ENCODE data around the gene AKAIN1.

Gene AKAIN1, protein sequence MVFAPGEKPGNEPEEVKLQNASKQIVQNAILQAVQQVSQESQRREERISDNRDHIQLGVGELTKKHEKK

DNA sequence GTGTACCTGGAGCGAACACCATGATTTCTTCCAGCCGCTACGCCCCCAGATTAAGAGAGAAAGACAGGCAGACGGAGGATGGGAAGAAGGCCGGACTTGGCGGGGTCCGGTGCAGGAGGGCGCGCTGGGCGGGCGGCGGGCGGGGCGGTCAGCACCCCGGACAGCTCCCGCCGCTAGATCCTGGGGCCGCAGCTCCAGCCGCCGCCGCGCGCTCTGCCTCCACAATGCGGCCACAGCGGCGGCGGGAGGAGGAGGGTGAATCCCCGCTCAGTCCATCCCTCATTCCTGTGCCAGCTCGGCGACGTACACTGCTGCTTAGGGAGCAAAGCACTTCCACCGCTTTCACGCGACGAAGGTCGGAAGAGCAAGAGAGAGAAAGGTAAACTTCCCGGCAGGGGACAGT lies at the start of gene AKAIN1:
TSS of gene AKAIN1 (minus strand) at position 226 of the 403 bp plus-strand sequence. CDS start at position 22, 204 bp downstream.
- DNase-seq: no peak

DNA sequence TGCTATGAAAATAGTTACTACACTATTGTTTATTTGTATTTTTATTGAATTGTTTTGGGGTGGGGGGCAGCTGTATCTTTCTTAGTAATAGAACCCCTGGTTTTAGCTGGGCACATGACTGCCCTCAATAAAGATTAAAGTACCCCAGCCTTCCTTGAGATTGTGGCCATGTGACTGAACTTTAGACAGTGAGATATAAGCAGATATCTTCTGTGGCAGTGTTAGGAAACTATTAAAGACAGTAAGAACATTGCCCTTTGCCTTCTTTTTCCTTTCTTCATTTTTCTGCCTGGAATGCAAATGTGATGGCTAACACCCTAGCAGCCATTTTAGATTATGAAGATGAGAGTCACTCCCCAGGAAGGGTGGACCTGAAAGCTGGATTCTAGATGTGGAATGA lies 47.9 kb upstream of the AKAIN1 start:
- DNase-seq: no peak

DNA sequence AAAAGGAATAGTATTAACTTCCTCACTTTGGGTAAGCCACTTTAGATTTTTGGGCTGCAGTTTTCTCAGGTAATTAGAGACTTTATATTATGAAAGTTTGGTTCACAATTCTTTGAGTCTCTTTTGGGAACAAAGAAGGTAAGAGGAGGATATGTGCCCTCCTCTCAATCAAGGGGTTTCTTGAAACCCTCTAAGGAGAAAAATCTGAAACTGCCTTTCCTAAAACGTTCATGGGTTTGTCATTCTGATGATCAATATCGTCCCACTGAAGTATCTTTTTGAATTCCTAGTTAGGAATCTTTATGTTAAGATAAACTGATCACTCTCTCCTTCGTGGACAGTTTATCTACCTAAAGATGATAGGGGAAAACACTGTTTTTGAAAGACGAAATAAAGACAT lies 42.4 kb upstream of the AKAIN1 start:
- no peak for DNase-seq

DNA sequence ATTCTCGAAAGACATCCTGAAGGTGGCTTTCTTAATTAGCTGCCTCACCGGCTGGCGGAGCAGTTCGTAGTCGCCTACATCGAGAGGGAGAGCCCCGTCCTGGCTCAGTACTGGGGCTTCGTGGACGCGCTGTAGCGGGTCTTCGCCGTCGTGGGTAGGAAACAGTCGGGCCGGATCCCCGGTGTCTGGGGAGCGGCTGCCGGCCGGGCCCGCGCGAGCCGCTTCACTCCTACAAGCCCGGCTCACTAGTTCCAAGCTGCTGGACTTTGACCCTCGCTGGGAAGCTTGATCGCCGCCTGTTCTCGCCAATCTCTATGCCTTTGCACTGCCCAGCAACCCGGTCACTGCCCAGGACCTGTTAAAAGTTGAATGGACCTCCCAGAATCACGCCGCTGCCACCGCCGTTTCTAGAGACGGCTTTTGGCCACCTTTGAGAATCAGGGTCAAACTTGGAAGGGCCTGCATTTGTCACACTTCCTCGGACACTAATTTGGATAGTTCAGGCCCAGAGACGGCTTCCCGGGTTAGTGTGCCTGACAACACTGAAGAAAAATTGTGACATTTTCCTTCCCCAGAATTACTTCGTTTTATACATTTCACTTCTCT lies 41.4 kb upstream of the AKAIN1 start:
- DNase-seq: peak in 2 of 4 experiments; percentile 18 to 37

DNA sequence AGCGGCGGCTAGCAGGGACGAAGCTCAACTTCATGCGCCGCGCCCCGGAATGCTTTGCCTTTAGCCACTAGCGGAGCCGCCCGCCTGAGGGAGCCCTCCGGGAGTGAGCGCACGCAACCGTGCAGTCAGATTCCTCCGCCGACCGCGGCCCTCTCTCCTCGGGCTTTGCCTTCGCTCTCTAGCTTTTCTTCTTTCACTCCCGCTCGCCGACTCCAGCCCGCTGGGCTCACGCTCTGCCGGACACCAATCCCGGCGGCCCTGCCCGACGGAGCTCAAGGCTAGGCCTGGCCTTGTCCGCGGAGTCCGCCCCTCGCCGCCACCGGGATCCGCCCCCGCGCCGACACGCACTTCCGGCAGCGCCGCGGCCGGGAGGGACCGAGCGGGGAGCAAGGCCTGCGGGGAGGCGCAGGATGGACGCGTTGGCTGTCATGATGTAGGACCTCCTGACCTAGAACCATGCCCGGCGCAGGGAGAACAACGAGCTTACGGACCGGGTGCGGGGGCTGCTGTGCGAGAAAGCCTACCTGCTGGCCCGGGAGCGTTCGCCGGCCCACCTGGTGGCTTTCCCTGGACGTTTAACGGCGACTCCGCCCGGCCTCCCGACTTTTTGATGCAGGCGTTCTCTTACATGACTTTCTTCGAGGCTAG lies 40.8 kb upstream of the AKAIN1 start:
- DNase-seq: peak; percentile 78 to 83 (median 80)

DNA sequence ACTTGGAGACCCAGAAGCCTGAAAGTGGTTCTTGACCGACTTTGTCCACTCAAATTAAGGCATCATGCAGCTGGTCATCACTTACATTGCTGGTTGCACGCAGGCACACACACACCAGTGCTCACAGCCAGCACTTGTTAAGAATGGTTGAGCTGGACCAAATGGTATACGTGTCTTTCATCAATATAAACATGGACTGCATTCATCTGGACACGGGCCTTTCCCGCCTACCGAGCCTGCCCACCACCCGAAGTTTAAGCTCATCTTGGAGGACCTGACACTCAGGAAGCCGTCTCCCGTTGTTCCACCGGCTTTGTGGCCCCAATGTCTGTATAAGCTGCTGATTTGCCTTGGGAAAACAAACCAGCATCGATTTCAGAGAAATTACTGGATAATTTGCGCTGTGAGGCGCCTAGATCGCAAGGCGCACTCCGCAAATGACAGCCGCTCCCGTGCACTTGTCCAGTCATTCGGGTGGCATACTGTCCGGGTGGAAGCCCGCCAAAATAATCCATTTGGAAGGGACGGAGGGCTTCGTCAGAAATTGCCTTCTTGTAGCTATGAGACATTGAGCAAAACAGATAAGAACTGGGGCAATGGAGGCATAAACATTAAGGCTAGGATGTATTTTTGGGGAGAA lies 40.1 kb upstream of the AKAIN1 start:
- peak in 1 of 4 experiments; percentile 2 for DNase-seq

DNA sequence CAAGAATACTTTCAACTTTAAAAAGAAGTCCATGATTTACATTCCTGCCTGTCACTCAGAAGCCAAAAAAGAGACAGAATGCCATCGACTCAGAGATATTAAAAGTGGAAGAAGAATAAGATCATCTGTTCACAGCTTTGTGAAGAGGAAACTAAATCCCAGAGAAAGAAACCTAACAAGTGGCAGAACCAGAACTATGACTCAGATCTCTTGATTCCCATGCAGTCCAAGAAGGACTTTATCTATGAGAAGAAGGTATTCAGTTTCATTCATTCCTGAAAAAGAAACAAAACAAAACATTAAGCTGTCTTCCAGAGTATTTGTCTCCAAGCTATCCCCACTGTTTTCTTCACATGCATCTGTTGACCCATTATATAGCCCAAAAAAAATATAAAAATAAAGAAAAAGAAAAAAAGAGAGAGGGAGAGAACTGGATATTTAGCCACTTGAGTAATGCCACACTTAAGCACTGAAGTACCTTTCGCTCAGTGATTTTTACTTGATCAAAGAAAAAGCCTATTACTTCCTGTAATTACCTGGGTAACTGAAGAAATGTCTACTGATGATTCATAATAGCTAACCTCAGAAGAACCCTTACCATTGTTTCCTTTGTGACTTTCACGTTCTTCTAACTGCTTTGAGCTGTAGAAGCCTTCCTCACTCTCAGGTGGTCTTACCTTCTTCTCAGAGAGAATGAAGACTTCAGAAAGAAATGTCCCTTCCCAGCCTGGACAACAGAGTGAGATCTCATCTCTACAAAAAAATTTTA lies 17.7 kb upstream of the AKAIN1 start:
- DNase-seq: no peak

DNA sequence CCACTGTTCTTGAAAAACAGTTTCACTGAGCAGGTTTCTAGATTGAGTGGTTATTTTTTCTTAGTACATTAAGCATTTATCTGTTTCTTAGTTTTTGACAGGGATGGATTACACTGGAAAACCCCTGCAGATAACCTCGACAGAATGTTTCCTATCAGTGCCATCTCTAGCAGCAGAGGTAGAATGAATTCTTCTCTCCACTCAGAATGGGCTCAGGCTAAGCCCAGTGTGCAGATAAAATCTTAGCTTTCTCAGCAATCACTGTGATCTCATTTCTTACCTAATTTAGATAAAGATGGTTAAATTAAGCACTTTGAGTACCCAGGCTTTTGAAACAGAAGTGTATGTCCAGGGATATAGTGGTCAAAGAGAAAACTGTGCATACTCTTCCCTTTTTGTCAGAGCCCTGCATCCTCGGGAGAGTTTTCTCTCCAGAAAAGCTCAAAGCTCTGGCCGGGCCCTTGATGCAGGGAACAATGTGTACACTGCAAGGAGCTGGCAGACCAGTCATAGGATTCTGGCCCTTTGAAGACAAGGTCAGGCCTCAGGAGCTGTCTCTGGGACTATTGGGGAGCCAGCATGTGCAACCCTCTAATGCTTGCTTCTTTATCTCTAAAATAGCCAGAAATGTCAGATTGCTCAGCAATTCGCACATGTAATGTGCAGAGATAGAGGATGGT lies 10.6 kb upstream of the AKAIN1 start:
- DNase-seq: no peak

DNA sequence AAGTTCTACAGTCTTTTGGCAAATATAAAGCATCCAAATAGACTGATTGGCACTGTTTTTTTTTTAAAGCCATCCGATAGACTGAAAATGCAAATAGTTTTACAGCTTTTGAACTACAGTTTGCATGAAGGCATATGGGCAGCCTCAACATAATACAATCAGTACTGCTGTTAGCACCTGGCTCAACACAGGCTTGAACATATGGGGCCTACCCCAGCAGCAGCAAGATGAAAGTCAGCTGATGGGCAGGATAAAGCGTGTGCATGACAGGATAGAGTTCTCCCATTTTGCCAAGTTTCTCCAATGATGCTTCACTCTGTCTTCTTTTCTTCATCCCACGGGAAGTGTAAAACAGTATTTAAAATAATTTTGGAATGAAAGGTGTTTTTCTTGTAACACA lies 1.3 kb upstream of the AKAIN1 start:
- DNase-seq: no peak

DNA sequence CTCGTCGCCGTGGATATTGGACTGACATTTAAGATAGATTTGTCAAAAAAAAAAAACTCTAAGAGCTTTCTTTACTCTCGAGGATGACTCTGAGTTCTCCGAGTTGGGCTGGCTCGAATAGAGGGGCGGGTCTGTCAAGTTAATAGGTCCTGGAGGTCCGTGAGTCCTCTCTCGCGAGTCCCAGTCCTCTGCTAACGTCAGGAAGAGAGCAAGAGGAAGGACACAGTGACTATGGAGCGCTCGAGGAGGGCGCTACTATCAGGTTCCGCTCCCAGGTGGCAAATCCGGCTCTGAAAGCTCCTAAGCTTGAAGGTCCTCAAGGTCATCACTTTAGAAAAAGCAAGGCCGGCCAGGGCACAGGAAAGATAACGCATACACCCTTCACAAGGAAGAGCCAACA lies 404 bp upstream of the AKAIN1 start:
- no peak for DNase-seq

DNA sequence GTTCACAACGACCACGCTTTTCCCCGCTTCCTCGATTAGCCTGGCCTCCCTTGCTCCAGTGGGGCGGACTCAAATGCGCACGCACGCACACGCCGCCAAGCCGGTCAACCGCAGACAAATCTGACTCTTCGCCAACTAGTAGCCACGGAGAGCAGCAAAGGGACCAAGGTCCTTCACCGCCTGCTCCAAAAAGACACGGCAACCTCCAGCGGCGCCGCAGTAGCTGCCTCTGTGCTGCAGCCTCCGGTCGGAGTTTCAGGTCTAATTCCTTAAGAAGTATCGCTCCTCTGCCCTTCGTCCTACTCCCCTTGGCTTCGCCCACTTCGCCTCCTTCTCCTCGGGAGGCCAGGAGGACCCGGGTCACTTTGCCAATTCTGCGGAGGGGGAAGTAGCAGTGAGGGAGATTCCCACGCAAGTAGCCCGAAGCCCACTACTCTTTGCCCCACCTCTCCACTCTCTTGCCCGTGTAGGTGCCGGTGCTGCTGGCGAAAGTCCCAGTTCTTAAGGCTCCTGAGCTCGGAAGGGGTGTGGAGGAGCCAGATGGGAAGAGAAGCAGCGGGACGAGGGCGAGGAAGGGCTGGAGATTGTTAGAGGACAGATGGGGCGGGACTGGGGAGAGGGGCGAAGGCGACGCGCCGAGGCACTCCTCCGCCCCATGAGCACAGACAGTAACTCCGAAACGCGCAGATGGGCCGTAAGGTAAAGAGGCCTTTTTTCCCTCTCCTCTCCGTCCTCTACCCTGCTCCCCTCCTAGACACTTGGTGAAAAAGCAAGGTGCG lies 615 bp downstream of the AKAIN1 start:
- DNase-seq: no peak

DNA sequence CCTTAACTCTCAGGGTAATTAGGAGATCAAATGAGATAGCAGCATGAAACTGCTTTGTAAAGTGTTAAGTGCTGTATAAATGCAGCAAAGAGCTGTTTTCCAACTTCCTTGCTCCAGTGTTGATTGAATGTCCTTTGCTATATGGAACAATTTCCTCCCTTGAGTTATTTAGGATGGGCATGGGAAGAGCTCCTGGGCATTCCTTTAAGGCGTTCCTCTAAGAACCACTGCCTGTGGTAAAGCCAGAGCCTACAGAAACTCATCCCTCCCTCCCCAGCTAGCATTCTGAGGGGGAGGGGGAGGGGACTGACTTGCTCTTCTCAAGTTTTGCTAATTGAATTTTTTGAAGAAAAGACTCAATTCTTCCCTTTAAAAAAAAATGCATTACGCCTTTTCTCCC lies 1.4 kb downstream of the AKAIN1 start:
- DNase-seq: no peak

DNA sequence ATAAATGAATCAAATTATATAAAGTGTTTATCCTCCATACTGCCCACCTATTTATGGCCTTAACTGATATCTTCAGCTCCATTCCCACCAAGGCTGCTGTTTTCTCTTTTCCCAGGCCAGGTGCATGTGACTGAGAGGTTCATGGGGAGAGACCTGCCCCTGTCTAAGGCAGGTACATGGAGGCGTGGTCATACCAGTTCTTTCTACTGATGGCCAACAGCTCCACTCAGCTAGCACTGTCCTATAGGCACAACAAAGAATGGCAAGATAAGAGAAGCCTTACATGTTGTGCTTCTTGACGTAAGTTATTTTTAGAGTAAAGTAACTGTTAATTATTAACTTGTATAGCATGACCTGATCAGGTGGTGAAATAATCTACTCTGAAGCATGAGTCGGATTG lies 16.8 kb downstream of the AKAIN1 start:
- DNase-seq: no peak

DNA sequence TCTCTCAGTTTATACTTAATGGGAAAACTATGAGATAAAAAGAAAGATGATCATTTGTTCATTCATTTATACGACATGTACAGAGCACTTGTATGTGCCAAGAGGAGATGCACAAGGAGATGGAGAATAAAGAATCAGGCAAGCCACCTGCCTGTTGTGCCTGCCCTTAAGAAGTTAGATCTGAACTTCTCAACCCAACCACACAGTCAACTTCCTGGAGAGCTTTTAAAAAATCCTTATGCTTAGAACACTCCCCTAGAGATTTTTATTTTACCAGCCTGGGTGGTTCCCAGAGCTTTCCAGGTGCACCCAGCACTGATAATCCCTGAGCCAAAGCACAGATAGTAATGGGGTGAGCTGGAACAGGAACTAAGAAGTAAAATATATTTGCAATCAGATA lies 18.5 kb downstream of the AKAIN1 start:
- no peak for DNase-seq

DNA sequence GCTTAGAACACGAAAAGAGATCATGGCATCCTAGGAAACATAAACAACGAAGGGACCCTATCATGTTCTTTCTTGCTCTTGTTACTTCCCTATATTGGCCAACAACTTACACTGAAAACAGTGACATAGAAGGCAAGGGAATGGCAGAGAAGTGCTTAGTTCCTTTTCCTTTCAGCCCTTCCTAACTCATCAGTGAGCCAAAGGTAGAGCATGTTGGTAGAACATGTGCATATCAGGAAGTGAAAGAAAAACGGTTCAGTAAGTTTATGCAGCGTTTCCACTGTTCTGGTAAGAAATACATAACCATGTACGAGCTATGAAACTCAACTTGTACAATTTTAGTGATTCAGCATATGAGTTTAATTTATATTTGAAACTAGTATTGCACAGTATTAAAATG lies 21.7 kb downstream of the AKAIN1 start:
- DNase-seq: no peak

DNA sequence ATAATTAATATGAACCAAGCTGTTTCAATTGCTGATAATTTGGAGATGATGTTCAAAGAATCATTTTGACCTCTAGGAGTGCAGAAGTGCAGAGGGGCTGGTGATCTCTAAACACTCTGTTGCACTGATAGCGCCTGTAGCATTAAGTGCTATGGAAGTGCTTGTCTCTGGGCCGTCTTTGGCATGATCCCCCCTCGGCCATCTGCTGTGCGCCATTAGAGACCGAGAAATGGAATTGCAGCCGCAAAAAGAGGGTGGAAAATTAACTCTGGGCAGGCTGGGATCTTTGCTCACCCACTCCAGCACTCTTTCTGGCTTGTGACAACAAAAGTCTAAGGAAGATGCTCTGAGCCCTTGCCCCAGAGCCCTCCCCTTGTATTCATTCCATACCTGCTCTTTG lies 23.4 kb downstream of the AKAIN1 start:
- DNase-seq: no peak

DNA sequence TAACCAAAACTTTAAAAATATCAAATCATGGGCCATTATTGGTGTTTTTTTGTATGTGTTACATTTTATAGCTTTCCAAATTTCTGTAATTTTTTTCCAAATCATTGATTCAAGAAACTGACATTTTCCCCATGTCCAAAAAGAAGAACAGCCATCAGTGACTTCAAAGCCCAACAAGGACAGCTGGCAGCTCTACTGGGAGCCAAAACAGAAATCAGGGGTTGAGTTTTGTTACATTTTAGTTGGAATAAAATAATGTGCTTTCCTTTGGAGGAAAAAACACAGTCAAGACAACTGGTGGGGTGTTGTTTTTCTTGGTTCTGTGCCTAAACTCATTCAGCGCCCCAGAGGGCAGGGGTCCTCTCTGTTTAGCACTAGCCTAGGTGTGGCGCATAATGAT lies 23.8 kb downstream of the AKAIN1 start:
- no peak for DNase-seq

DNA sequence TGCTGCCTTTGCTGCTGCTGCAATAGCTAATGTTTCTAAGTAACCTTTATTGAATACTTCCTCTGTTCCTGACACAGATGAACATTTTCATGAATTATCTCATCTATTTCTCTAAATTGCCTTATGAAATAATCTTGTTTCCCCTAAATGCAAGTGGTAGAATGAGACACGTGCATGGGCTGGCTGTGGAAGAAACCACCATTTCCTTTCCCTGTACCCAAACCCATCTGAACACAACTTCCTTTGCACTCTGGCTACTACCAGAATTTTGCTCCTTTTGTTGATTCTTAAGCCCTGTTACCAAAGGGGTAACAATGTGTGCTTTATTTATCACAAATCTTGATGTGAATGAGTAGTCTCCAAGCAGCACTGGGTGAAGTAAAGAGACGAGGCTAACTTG lies 29.2 kb downstream of the AKAIN1 start:
- no peak for DNase-seq

DNA sequence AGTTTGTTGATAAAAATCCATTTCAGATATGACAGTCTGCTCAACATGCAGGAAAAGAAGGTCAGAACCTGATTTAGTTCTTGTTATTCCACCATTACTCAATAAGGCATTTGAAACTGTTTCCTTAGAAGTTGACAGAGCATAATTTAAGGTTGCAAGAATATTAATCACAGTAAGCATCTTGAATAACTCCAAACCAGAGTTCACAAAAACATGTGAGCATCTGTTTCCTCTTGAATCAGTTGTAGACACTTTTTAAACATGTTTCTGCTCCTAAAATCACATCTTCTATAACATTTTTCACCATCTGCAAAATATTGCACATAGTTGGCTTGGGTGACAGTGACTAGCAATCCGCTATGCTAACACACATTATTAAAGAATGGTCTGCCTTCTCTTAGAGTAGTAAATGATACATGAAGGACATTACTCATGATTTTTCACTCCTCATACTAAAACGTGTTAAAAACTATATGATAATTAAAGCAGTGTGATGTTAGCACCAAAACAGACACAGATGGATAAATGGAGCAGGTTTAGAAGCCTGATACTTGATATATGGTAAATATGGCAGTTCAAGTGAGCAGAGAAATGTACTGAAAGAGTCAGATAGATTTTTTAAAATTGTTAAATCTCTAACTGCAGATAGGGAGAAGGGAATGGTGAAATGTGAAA lies 30.3 kb downstream of the AKAIN1 start:
- no peak for DNase-seq

DNA sequence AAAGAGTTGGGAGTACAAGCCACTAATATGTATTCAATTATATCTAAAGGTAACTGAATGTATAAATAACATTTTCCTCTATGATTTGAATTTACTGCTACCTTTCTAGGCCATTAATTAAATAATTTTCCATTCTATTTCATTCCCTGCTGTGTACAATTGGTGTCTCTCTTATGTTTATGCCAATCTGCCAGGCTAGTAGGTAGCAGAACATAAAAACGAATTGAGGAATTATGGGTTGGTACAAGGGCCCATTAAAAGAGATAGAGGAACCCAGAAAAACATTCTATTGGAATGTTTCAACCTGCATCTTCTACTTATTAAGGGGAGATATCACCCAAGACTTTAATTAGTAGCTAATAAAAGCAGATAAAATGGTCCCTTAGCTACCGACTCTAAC lies 32.2 kb downstream of the AKAIN1 start:
- DNase-seq: no peak

DNA sequence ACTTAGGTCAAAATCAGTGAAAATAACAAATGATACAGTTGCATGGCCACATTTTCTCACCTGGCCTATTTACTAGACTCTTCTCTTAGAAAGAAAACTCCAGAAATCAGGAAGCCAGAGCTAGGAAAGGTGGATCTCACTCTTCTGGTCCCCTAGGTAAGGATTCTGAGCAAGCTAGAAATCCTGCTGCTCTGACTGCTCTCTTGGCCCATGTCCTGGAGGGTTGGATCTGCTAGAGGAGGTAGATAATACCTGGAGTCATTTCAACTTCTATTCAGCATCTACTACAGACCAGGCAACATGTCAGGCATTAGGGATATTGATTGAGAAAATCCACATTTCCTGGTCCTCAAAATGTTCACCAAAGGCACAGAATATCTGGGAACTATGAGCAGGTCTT lies 34.9 kb downstream of the AKAIN1 start:
- no peak for DNase-seq

DNA sequence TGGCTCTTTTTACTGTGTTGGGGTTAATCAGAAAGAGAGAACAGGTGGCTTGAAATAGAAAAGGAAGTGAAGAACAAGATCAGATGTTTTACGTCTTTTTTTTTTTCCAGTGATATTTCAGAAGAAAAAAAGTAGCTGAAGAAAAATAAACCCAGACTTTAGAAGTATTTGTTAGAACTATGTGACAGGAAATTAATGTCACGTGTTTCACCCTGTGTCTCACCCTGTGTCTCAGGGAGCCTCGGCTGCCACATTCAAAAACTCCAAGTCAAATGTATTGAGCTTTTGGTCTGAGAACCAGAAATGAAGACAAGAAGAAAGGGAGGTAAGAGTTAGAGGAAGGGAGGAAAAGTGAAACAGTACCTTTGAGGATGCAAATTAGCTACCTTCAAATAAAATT lies 38.0 kb downstream of the AKAIN1 start:
- no peak for DNase-seq

All from activated CD4-positive, CD25-positive, alpha-beta regulatory T cell (primary cell).